ENCODE measurements around the gene IMP3.

DNA sequence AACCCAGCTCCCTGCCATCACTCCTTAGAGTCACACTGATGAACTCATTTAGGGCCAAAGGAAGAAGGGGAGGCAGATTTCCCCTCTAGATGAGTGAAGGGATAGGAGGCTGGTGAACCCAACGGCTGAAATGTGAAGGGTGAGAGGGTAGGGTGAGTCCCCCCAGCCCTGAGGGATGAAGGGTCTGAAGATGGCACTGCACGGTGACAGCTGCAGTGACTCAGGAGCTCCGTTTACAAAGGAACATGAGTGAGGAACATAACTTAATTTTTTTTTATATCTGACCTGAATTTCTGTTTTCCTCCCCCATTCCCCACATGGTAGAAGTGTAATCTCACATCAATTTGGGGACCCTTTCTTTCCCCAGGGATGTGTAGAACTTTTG lies 21.7 kb upstream of the IMP3 start:
- TF ChIP-seq, protein P1, sequence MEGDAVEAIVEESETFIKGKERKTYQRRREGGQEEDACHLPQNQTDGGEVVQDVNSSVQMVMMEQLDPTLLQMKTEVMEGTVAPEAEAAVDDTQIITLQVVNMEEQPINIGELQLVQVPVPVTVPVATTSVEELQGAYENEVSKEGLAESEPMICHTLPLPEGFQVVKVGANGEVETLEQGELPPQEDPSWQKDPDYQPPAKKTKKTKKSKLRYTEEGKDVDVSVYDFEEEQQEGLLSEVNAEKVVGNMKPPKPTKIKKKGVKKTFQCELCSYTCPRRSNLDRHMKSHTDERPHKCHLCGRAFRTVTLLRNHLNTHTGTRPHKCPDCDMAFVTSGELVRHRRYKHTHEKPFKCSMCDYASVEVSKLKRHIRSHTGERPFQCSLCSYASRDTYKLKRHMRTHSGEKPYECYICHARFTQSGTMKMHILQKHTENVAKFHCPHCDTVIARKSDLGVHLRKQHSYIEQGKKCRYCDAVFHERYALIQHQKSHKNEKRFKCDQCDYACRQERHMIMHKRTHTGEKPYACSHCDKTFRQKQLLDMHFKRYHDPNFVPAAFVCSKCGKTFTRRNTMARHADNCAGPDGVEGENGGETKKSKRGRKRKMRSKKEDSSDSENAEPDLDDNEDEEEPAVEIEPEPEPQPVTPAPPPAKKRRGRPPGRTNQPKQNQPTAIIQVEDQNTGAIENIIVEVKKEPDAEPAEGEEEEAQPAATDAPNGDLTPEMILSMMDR (IDR thresholded peaks at IDR 0.05): no peak
- TF ChIP-seq POLR2A (IDR thresholded peaks at IDR 0.05): no peak

Data from esophagus squamous epithelium (tissue), 4 donors.